ENCODE data around the gene ANKRD12. TPM values are rescaled to one million over a fixed set of nuclear protein-coding genes. Genes with fewer than 3 reads are reported as not detected.

ANKRD12 gene
- total RNA-seq, 4 donors from 2014 or later: 45.6 to 58.6 (median 47.4) TPM

- no peak for ATAC-seq (ENCODE audit: low FRiP score)
- no peak for DNase-seq (ENCODE audit: low spot score)
- no peak for TF ChIP-seq CTCF (IDR thresholded peaks at IDR 0.05)
Observed at GRCh38 chr18:9188359-9189231, 52.0 kb downstream of the ANKRD12 start.

- ATAC-seq (ENCODE audit: low FRiP score) (no peak), DNase-seq (ENCODE audit: low spot score) (no peak)
- no peak for TF ChIP-seq CTCF (IDR thresholded peaks at IDR 0.05)
Observed at GRCh38 chr18:9189491-9189890, 52.9 kb downstream of the ANKRD12 start.

- no peak for ATAC-seq (ENCODE audit: low FRiP score)
- TF ChIP-seq CTCF (IDR thresholded peaks at IDR 0.05): no peak
- DNase-seq (ENCODE audit: low spot score): no peak
Observed at GRCh38 chr18:9191658-9192256, 55.2 kb downstream of the ANKRD12 start.

GRCh38 chr18:9193031-9193430, 56.5 kb downstream of the ANKRD12 start:
- TF ChIP-seq CTCF (IDR thresholded peaks at IDR 0.05): no peak
- no peak for ATAC-seq (ENCODE audit: low FRiP score)
- DNase-seq (ENCODE audit: low spot score): no peak

- no peak for DNase-seq (ENCODE audit: low spot score)
- no peak for TF ChIP-seq CTCF (IDR thresholded peaks at IDR 0.05)
- ATAC-seq (ENCODE audit: low FRiP score): no peak
Observed at GRCh38 chr18:9196568-9196967, 60.0 kb downstream of the ANKRD12 start.

GRCh38 chr18:9199681-9200080, 63.1 kb downstream of the ANKRD12 start:
- ATAC-seq (ENCODE audit: low FRiP score) (no peak), DNase-seq (ENCODE audit: low spot score) (no peak)
- TF ChIP-seq CTCF (IDR thresholded peaks at IDR 0.05): no peak

- DNase-seq (ENCODE audit: low spot score): no peak
- ATAC-seq (ENCODE audit: low FRiP score): no peak
- no peak for TF ChIP-seq CTCF (IDR thresholded peaks at IDR 0.05)
Observed at GRCh38 chr18:9201224-9201623, 64.6 kb downstream of the ANKRD12 start.
